Motor neuron (in vitro differentiated cells): ENCODE measurements around the gene DIP2B. TPM values are rescaled to one million over a fixed set of nuclear protein-coding genes. Genes with fewer than 3 reads are reported as not detected.
"Not testable (repeated sequence)": the region's sequence is repeated elsewhere in the genome, so short reads cannot be mapped to it uniquely, and the experiment has no call there.

Source experiments
- ATAC-seq, 8 experiments: fragments of 200-7000 bp; cut with Tn5 transposase; replicated peaks in 6 of 8; 2 replicates each; pipeline ENCODE4 v1.8.0; 2021; ENCODE audit warnings: mild to moderate bottlenecking in 8 of 8, moderate library complexity in 8 of 8
- H3K27ac ChIP-seq, 2 donors: fragments of 250-450 bp; sonication (Bioruptor Pico); 2 replicates each; pipeline ENCODE4 v1.9.0; 2021; ENCODE audit warnings: antibody characterized with exemption in 2 of 2, mild to moderate bottlenecking in 2 of 2, moderate library complexity in 1 of 2
- H3K4me1 ChIP-seq, 2 donors: fragments of 250-450 bp; sonication (Bioruptor Pico); replicated peaks in 1 of 2; 2 replicates each; pipeline ENCODE4 v1.6.1; 2021; ENCODE audit warnings: antibody characterized with exemption in 2 of 2, mild to moderate bottlenecking in 2 of 2, moderate library complexity in 1 of 2
- H3K4me3 ChIP-seq, 5 donors: fragments of 250-450 bp; sonication (Bioruptor Pico); 2 replicates each; pipeline ENCODE4 v1.9.0; 2021; ENCODE audit warnings: antibody characterized with exemption in 5 of 5, mild to moderate bottlenecking in 5 of 5, moderate library complexity in 4 of 5
- WGBS, 10 experiments: fragments of 450-650 bp; shearing (Covaris generic); methylation state at CpG; one replicate each; pipeline ENCODE4 v1.0.0; 2022; 5-methylcytosine and 5-hydroxymethylcytosine counted together
- in situ Hi-C, 9 experiments: fragments of 400-800 bp; cut with MboI; loops; one replicate each; pipeline ENCODE4 v1.15.0; 2021; ENCODE audit warnings: low sequenced_read_pairs in 9 of 9, low pct_unique_long_range_greater_than_20kb in 2 of 9; ENCODE audit not compliant: unreplicated experiment in 9 of 9
- total RNA-seq, 8 experiments: library from RNA; unstranded; fragments of 300-600 nt; gene quantifications; 2 replicates each; pipeline versions ENCODE4 v1.2.3 to v1.2.4, GENCODE V29; 2022

The DIP2B gene
- total RNA-seq, 8 experiments from 2014 or later = 20.8 to 68.6 (median 29.9) TPM

GRCh38 chr12:50543188-50543587 lies 38.4 kb downstream of the DIP2B start:
- H3K4me3 ChIP-seq, ATAC-seq, H3K4me1 ChIP-seq, H3K27ac ChIP-seq, in situ Hi-C loops: not testable (repeated sequence)
- WGBS, 10 experiments = 90 to 100% (median 97%) methylated on average over 2 to 11 of the region's 11 CpGs; no CpG with 5 or more reads in 3 of the 10 experiments

GRCh38 chr12:50545213-50545612 lies 40.4 kb downstream of the DIP2B start:
- WGBS, 10 experiments = 80 to 100% (median 83%) methylated on average over 1 to 2 of the region's 5 CpGs; no CpG with 5 or more reads in 5 of the 10 experiments
- peaks cover 6 to 9% of the 10 kb centered on the region in 2 donors for H3K4me1 ChIP-seq
- in situ Hi-C loops = no loop called here
- H3K27ac ChIP-seq = no peak overlapping the region
- ATAC-seq = no peak
- no peak overlapping the region for H3K4me3 ChIP-seq

GRCh38 chr12:50545786-50546185 lies 41.0 kb downstream of the DIP2B start:
- no peak overlapping the region for H3K27ac ChIP-seq
- in situ Hi-C loops = no loop called here
- H3K4me1 ChIP-seq = peaks cover 6 to 9% of the 10 kb centered on the region in 2 donors
- 8 to 83% (median 14%) methylated on average over 1 to 4 of the region's 5 CpGs; no CpG with 5 or more reads in 5 of the 10 experiments for WGBS, 10 experiments
- ATAC-seq = peak in 3 of 8 experiments; percentile 29 to 50 (median 40)
- H3K4me3 ChIP-seq = no peak overlapping the region

- 45 to 91% (median 68%) methylated on average over 2 to 6 of the region's 6 CpGs for WGBS, 10 experiments
- peak in 1 of 8 experiments; percentile 14 for ATAC-seq
- peaks cover 6 to 9% of the 10 kb centered on the region in 2 donors for H3K4me1 ChIP-seq
- no peak overlapping the region for H3K27ac ChIP-seq
- H3K4me3 ChIP-seq = no peak overlapping the region
- in situ Hi-C loops = no loop called here
Measured at GRCh38 chr12:50546441-50547318, 41.9 kb downstream of the DIP2B start.

- Histone ChIP-seq H3K4me3 (no peak overlapping the region), H3K27ac (no peak overlapping the region), H3K4me1 (peaks cover 6 to 9% of the 10 kb centered on the region in 2 donors)
- in situ Hi-C loops = no loop called here
- no peak for ATAC-seq
- WGBS, 10 experiments = 75 to 100% (median 94%) methylated on average over 1 to 2 of the region's 2 CpGs
Measured at GRCh38 chr12:50547742-50548141, 43.0 kb downstream of the DIP2B start.

GRCh38 chr12:50549885-50550284 lies 45.1 kb downstream of the DIP2B start:
- in situ Hi-C loops = no loop called here
- WGBS, 10 experiments = 50 to 96% (median 86%) methylated on average over 1 to 4 of the region's 4 CpGs
- H3K4me3 ChIP-seq = no peak overlapping the region
- ATAC-seq = no peak
- H3K27ac ChIP-seq = no peak overlapping the region
- H3K4me1 ChIP-seq = peaks cover 6 to 9% of the 10 kb centered on the region in 2 donors

GRCh38 chr12:50550530-50551223 lies 45.9 kb downstream of the DIP2B start:
- Histone ChIP-seq H3K4me1 (peaks cover 6 to 9% of the 10 kb centered on the region in 2 donors), H3K4me3 (no peak overlapping the region), H3K27ac (no peak overlapping the region)
- 41 to 100% (median 91%) methylated on average over 2 to 9 of the region's 9 CpGs; no CpG with 5 or more reads in 2 of the 10 experiments for WGBS, 10 experiments
- peak in 3 of 8 experiments; percentile 18 to 47 (median 26) for ATAC-seq
- in situ Hi-C loops = no loop called here

GRCh38 chr12:50551866-50552265 lies 47.1 kb downstream of the DIP2B start:
- in situ Hi-C loops = no loop called here
- WGBS, 10 experiments = 62 to 100% (median 96%) methylated on average over 1 to 2 of the region's 2 CpGs; no CpG with 5 or more reads in 3 of the 10 experiments
- Histone ChIP-seq H3K4me3 (no peak overlapping the region), H3K4me1 (no peaks in the 10 kb centered on the region), H3K27ac (no peak overlapping the region)
- no peak for ATAC-seq

GRCh38 chr12:50554651-50555050 lies 49.9 kb downstream of the DIP2B start:
- no peak for ATAC-seq
- Histone ChIP-seq H3K4me1 (no peaks in the 10 kb centered on the region), H3K27ac (no peak overlapping the region), H3K4me3 (no peak overlapping the region)
- in situ Hi-C loops = no loop called here
- 80 to 100% (median 93%) methylated on average over 1 to 11 of the region's 13 CpGs; no CpG with 5 or more reads in 4 of the 10 experiments for WGBS, 10 experiments

GRCh38 chr12:50555471-50555885 lies 50.7 kb downstream of the DIP2B start:
- no peak for ATAC-seq
- in situ Hi-C loops = no loop called here
- WGBS, 10 experiments = 87 to 100% (median 94%) methylated on average over 2 to 4 of the region's 4 CpGs; no CpG with 5 or more reads in 1 of the 10 experiments
- Histone ChIP-seq H3K4me1 (no peaks in the 10 kb centered on the region), H3K4me3 (no peak overlapping the region), H3K27ac (no peak overlapping the region)

- in situ Hi-C loops = no loop called here
Measured at GRCh38 chr12:50556273-50556672, 51.5 kb downstream of the DIP2B start.

GRCh38 chr12:50556796-50557195 lies 52.0 kb downstream of the DIP2B start:
- H3K4me1 ChIP-seq, H3K4me3 ChIP-seq, H3K27ac ChIP-seq, in situ Hi-C loops: not testable (repeated sequence)
- WGBS, 10 experiments = 53 to 100% (median 93%) methylated on average over 1 to 6 of the region's 7 CpGs; no CpG with 5 or more reads in 4 of the 10 experiments
- ATAC-seq = peak in 2 of 8 experiments; percentile 31 to 53

More at GRCh38 chr12:50556273-50556672, 51.5 kb downstream of the DIP2B start:
- Histone ChIP-seq H3K4me3 (no peak overlapping the region), H3K27ac (no peak overlapping the region), H3K4me1 (no peaks in the 10 kb centered on the region)
- WGBS, 10 experiments = 86 to 100% (median 97%) methylated on average over 1 to 9 of the region's 11 CpGs; no CpG with 5 or more reads in 1 of the 10 experiments
- no peak for ATAC-seq

GRCh38 chr12:50557421-50557820 lies 52.6 kb downstream of the DIP2B start:
- 90 to 100% (median 100%) methylated on average over 1 to 2 of the region's 2 CpGs; no CpG with 5 or more reads in 5 of the 10 experiments for WGBS, 10 experiments
- no peak for ATAC-seq
- H3K4me3 ChIP-seq = no peak overlapping the region
- H3K4me1 ChIP-seq = no peaks in the 10 kb centered on the region
- in situ Hi-C loops = no loop called here
- no peak overlapping the region for H3K27ac ChIP-seq
